ENCODE results near the gene CDH4. TPM values are rescaled to one million over a fixed set of nuclear protein-coding genes. Genes with fewer than 3 reads are reported as not detected.

CDH4 gene
- total and polyA plus RNA-seq, 7 donors = under 0.01 to 0.06 TPM; not detected in 5

DNA sequence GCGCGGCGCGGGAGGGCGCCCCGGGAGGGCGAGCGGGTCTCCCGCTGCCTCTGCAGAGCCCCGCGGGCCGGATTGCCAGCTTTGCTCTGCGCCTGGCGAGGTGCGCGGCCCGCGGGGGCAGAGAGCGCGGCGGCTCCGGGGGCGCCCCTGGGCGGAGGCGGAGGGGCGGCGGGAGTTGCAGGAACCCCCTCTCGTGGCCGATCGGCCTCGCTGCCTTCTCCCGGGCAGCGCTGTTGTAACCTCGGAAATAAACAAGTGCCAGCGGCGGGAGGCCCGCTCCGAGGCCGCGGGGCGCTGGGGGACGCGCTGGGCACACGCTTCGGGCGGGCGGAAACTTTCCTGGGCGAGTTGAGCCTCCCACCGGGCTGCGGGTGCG, 1.2 kb downstream of the CDH4 start:
- H3K27me3 ChIP-seq = peaks cover 23 to 87% (median 54%) of the 10 kb centered on the region in 3 donors
- no peaks in the 10 kb centered on the region for H3K9me3 ChIP-seq
- intact Hi-C loops (cut with DNase I) = no loop called here
- DNase-seq = no peak
- no peak for TF ChIP-seq POLR2A (IDR thresholded peaks at IDR 0.05)
- TF ChIP-seq POLR2AphosphoS5 (IDR thresholded peaks at IDR 0.05) = no peak
- no peak for TF ChIP-seq EP300 (IDR thresholded peaks at IDR 0.05)
- TF ChIP-seq, protein P1, sequence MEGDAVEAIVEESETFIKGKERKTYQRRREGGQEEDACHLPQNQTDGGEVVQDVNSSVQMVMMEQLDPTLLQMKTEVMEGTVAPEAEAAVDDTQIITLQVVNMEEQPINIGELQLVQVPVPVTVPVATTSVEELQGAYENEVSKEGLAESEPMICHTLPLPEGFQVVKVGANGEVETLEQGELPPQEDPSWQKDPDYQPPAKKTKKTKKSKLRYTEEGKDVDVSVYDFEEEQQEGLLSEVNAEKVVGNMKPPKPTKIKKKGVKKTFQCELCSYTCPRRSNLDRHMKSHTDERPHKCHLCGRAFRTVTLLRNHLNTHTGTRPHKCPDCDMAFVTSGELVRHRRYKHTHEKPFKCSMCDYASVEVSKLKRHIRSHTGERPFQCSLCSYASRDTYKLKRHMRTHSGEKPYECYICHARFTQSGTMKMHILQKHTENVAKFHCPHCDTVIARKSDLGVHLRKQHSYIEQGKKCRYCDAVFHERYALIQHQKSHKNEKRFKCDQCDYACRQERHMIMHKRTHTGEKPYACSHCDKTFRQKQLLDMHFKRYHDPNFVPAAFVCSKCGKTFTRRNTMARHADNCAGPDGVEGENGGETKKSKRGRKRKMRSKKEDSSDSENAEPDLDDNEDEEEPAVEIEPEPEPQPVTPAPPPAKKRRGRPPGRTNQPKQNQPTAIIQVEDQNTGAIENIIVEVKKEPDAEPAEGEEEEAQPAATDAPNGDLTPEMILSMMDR (IDR thresholded peaks at IDR 0.05) = no peak
- no peaks in the 10 kb centered on the region for H3K36me3 ChIP-seq
- peaks cover 0 to 22% (median 21%) of the 10 kb centered on the region in 4 donors for H3K4me1 ChIP-seq
- 1 to 2% methylated on average over 51 of the region's 51 CpGs for WGBS, 2 donors
- H3K27ac ChIP-seq = no peak overlapping the region
- H3K4me3 ChIP-seq = peak overlapping the region in 3 of 4 donors; percentile 26 to 42 (median 40)

DNA sequence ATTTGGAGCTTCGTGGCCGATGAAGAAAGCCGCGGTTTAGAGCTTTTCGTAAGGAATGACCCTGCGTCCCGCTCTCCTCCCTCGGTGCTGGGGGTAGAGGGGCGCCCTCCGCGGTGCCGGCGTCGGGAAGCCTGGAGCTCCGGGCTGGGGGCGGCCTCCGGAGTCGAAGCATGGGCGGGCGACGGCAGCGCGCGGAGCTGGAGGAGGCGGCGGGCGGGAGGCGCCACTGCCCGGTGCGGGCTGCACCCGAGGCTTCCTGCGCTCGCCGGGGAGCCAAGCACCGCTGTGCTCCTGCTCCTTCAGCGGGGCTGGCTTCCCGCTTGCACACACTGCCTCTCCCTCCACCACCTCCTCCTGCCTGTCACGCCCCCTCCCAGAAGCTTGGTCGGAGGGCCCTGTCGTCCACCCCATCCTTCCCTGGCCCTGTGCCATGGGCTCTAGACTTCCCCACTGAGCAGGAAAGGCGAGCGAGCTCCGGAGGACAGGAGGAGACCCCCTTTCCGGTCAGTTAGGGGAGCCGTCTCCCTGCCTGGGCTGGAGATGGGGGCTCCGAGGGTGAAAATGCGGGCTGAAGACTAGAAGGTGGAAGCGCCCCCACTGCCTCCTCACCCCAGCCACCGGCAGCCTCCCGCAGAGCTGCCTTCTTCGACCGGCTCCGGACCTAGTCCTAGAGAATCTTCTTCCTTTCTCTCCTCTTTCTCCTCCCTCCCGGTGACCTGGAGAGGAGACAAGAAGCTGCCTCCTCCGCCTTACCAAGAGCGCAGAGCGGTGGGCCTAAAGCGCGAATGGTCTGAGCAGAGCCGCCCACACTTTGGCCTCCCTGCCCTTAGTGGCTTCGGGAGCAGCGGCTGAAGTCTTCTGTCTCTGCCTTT, 1.8 kb downstream of the CDH4 start:
- no peak overlapping the region for H3K27ac ChIP-seq
- peaks cover 23 to 85% (median 48%) of the 10 kb centered on the region in 3 donors for H3K27me3 ChIP-seq
- H3K4me3 ChIP-seq = peak overlapping the region in 3 of 4 donors; percentile 26 to 42 (median 40)
- 13 to 16% methylated on average over 62 of the region's 62 CpGs for WGBS, 2 donors
- no peak for DNase-seq
- peaks cover 0 to 22% (median 21%) of the 10 kb centered on the region in 4 donors for H3K4me1 ChIP-seq
- H3K9me3 ChIP-seq = no peaks in the 10 kb centered on the region
- TF ChIP-seq POLR2A (IDR thresholded peaks at IDR 0.05) (no peak), POLR2AphosphoS5 (IDR thresholded peaks at IDR 0.05) (no peak), EP300 (IDR thresholded peaks at IDR 0.05) (no peak)
- TF ChIP-seq, protein P1 (IDR thresholded peaks at IDR 0.05) = no peak
- intact Hi-C loops (cut with DNase I) = no loop called here
- no peaks in the 10 kb centered on the region for H3K36me3 ChIP-seq

DNA sequence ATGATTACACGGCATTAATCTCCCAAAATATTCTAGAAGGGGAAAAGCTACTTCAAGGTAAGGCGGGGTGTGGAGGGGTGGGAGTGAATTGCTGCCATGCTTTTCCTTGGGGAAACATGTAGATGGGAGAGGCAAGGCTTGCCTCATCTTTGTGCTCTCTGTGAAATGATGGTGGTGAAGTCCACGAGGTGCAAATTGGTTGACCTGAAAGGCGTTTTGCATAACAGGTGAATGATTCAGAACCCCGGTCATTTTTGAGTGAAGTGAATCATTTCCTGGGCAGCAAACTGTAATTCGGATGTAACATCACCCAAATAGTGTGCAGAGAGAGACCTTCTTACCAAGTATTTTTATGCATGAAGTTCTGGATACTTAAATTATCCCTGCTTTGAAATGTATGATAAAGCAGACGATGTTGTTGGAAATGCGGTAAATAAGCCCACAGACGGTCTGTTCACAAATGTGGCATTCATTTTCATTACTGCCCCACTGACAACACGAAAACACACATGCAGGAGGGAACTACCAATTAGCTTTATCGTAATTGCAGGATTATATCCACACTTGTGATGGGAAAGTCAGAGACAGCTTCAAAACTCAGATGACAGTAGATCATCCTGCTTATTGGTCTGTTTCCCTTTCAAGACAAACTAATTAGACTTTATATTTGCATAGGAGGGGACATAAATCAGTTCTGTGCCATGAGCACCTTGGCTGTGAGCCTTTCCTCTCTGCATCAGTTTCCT, 3.0 kb downstream of the CDH4 start:
- Histone ChIP-seq H3K27me3 (peaks cover 23 to 77% (median 41%) of the 10 kb centered on the region in 3 donors), H3K27ac (no peak overlapping the region), H3K4me3 (no peak overlapping the region), H3K4me1 (peaks cover 0 to 22% (median 21%) of the 10 kb centered on the region in 4 donors), H3K9me3 (no peaks in the 10 kb centered on the region), H3K36me3 (no peaks in the 10 kb centered on the region)
- no peak for DNase-seq
- WGBS, 2 donors = 73 to 87% methylated on average over 11 of the region's 11 CpGs
- TF ChIP-seq POLR2A (IDR thresholded peaks at IDR 0.05) = no peak
- no peak for TF ChIP-seq EP300 (IDR thresholded peaks at IDR 0.05)
- no peak for TF ChIP-seq POLR2AphosphoS5 (IDR thresholded peaks at IDR 0.05)
- TF ChIP-seq, protein P1 (IDR thresholded peaks at IDR 0.05) = no peak
- intact Hi-C loops (cut with DNase I) = no loop called here

DNA sequence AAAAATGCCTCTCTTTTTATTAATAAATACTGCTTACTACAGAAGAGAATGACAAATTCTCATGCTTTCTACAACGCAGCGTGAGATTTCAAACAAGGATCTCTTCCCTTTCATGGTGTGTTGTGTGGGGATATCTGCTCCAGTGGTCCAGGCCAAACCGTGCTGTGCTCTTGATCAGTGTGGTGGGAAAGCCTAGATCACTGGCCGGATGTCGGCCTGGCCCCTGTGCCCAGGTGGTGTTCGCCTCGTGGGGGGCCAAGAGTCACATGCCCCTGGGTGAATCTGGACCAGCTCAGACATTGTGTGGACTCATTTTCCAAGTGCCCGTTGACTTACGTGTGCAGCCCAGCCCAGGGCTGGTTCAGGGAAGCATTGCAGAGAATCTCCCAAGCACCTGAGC, 4.3 kb downstream of the CDH4 start:
- intact Hi-C loops (cut with DNase I) = no loop called here
- no peak overlapping the region for H3K27ac ChIP-seq
- no peak overlapping the region for H3K4me3 ChIP-seq
- no peaks in the 10 kb centered on the region for H3K36me3 ChIP-seq
- H3K27me3 ChIP-seq = peaks cover 23 to 73% (median 28%) of the 10 kb centered on the region in 3 donors
- H3K4me1 ChIP-seq = peaks cover 0 to 22% (median 21%) of the 10 kb centered on the region in 4 donors
- H3K9me3 ChIP-seq = no peaks in the 10 kb centered on the region
- DNase-seq = no peak
- TF ChIP-seq POLR2AphosphoS5 (IDR thresholded peaks at IDR 0.05) (no peak), POLR2A (IDR thresholded peaks at IDR 0.05) (no peak), EP300 (IDR thresholded peaks at IDR 0.05) (no peak)
- TF ChIP-seq, protein P1 (IDR thresholded peaks at IDR 0.05) = no peak
- 88 to 89% methylated on average over 9 of the region's 9 CpGs for WGBS, 2 donors

Data from sigmoid colon (tissue), 7 donors.